Liver (tissue), 3 donors: ENCODE measurements around the gene GPX7.

Experiments used
- GABPA ChIP-seq, 2 donors: IDR thresholded peaks in 1 of 2; conservative IDR thresholded peaks in 1 of 2; 2 replicates each; pipeline ENCODE4 v1.6.1; 2016; ENCODE audit warnings: antibody characterized with exemption in 2 of 2, mild to moderate bottlenecking in 1 of 2, moderate library complexity in 1 of 2
- JUND ChIP-seq, 2 donors: IDR thresholded peaks; 2 replicates each; pipeline ENCODE4 v1.6.1; 2016; ENCODE audit warnings: antibody characterized with exemption in 2 of 2
- REST ChIP-seq: IDR thresholded peaks from 2 replicates; pipeline ENCODE4 v1.6.1; 2016; ENCODE audit warnings: antibody characterized with exemption, mild to moderate bottlenecking
- SP1 ChIP-seq: IDR thresholded peaks from 2 replicates; pipeline ENCODE4 v1.6.1; 2018; ENCODE audit warnings: antibody characterized with exemption, mild to moderate bottlenecking
- TF ChIP-seq, protein P1 (sequence below): fragments of 150-350 bp; IDR thresholded peaks from 2 replicates; pipeline ENCODE4 v1.5.1; 2017; ENCODE audit warnings: improper control_type of control experiment, low read depth, low read length; ENCODE audit not compliant: missing input control
- TF ChIP-seq, protein P2 (sequence below): IDR thresholded peaks from 2 replicates; pipeline ENCODE4 v1.6.1; 2016; ENCODE audit warnings: antibody characterized with exemption
- donor health status: healthy.
- donor health status: healthy.

DNA sequence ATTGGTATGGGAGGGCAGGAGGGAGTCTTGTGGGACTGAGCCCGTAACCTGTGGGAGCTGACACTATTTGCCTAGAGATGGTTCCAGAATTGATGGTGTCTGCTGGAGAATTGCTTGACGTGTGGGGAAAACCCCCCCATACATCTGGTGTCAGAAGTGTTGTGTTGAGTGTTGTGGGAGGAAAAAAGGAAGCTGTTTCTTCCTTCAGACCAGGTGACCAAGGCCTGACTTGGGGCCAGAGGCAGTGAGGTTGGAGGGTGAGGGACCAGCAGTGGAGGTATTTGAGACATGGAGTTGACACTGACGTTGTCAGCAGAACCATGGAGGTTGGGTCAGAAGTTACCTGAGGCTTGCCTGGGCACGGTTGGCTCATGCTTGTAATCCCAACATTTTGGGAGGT is 39.1 kb downstream of the GPX7 start:
- TF ChIP-seq GABPA (IDR thresholded peaks at IDR 0.05 in 1 of 2, conservative IDR thresholded peaks at IDR 0.05 in 1 of 2) (no peak), SP1 (no peak), REST (no peak), JUND (IDR thresholded peaks at IDR 0.05) (no peak)
- TF ChIP-seq, protein P1, sequence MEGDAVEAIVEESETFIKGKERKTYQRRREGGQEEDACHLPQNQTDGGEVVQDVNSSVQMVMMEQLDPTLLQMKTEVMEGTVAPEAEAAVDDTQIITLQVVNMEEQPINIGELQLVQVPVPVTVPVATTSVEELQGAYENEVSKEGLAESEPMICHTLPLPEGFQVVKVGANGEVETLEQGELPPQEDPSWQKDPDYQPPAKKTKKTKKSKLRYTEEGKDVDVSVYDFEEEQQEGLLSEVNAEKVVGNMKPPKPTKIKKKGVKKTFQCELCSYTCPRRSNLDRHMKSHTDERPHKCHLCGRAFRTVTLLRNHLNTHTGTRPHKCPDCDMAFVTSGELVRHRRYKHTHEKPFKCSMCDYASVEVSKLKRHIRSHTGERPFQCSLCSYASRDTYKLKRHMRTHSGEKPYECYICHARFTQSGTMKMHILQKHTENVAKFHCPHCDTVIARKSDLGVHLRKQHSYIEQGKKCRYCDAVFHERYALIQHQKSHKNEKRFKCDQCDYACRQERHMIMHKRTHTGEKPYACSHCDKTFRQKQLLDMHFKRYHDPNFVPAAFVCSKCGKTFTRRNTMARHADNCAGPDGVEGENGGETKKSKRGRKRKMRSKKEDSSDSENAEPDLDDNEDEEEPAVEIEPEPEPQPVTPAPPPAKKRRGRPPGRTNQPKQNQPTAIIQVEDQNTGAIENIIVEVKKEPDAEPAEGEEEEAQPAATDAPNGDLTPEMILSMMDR: no peak
- TF ChIP-seq, protein P2, sequence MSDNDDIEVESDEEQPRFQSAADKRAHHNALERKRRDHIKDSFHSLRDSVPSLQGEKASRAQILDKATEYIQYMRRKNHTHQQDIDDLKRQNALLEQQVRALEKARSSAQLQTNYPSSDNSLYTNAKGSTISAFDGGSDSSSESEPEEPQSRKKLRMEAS: no peak
